Endothelial cell of umbilical vein (primary cell): ENCODE data around the gene EEA1.

Experiments
- CTCF ChIP-seq, 2 donors: IDR thresholded peaks; 1 replicate in 1 of 2; 2 replicates in 1 of 2; pipeline ENCODE4 v1.5.1; 2011; ENCODE audit warnings: low read length in 2 of 2, mild to moderate bottlenecking in 2 of 2, moderate library complexity in 2 of 2, control low read depth in 1 of 2, inconsistent platforms in 1 of 2, low read depth in 1 of 2; ENCODE audit not compliant: insufficient read depth in 1 of 2; ENCODE audit errors: extremely low read depth in 1 of 2
- JUN ChIP-seq: IDR thresholded peaks from 2 replicates; pipeline ENCODE4 v1.6.1; 2011; ENCODE audit warnings: borderline replicate concordance, low read depth; ENCODE audit not compliant: insufficient read length, insufficient read depth
- POLR2A ChIP-seq: IDR thresholded peaks from 2 replicates; pipeline ENCODE4 v1.6.1; 2012; ENCODE audit warnings: low read depth, mild to moderate bottlenecking, control low read depth, low read length
- POLR2AphosphoS5 ChIP-seq: IDR thresholded peaks from 2 replicates; pipeline ENCODE4 v1.6.1; 2012; ENCODE audit warnings: low read depth, mild to moderate bottlenecking, control low read depth, low read length, moderate library complexity; ENCODE audit not compliant: insufficient read depth

- no peak for TF ChIP-seq CTCF (IDR thresholded peaks at IDR 0.05; ENCODE audit: extremely low read depth in 1 of 2, insufficient read depth in 1 of 2, low read depth in 1 of 2, low read length in 2 of 2)
- no peak for TF ChIP-seq POLR2AphosphoS5
- no peak for TF ChIP-seq JUN
- TF ChIP-seq POLR2A, result no peak
These were observed 52.6 kb downstream of the EEA1 start for GRCh38 chr12:92876496-92876895.
